A673 (cell line): ENCODE data around the gene NME5. TPM values are rescaled to one million over a fixed set of nuclear protein-coding genes. Genes with fewer than 3 reads are reported as not detected.

Experiments used
- BruUV-seq: library from RNA; stranded (reverse); fragments of 400-500 nt; replicated peaks from 2 replicates; lab custom pipeline; 2021; lab: Mats Ljungman, UMichigan
- CTCF ChIA-PET: fragments of 300-600 bp; sonication (Branson Sonifier 250); formaldehyde crosslinking; loops from one replicate; lab custom pipeline; 2022; ENCODE audit warnings: antibody characterized with exemption; lab: Charles Lee
- POLR2A ChIA-PET: fragments of 300-600 bp; sonication (Branson Sonifier 250); formaldehyde crosslinking; loops from one replicate; lab custom pipeline; 2022; ENCODE audit warnings: antibody characterized with exemption; ENCODE audit not compliant: low non-redundant PET; lab: Charles Lee
- DNase-seq: peaks from one replicate; pipeline ENCODE4 v3.0.0-alpha.2; 2015; ENCODE audit warnings: low spot score
- H3K27ac ChIP-seq: fragments of 200-600 bp; sonication (generic); 2 replicates; pipeline ENCODE4 v1.5.1; 2016; ENCODE audit warnings: mixed run types, low read depth, mild to moderate bottlenecking, mixed read lengths, antibody characterized with exemption, low read length; ENCODE audit not compliant: poor library complexity, severe bottlenecking
- H3K27me3 ChIP-seq: fragments of 200-600 bp; sonication (generic); replicated peaks from 2 replicates; pipeline ENCODE4 v1.6.1; 2017; ENCODE audit warnings: mixed run types, low read depth, mild to moderate bottlenecking, mixed read lengths, antibody characterized with exemption, low read length; ENCODE audit not compliant: insufficient read depth, poor library complexity
- H3K36me3 ChIP-seq: fragments of 200-600 bp; sonication (generic); 2 replicates; pipeline ENCODE4 v1.6.1; 2016; ENCODE audit warnings: mixed run types, mild to moderate bottlenecking, mixed read lengths, antibody characterized with exemption, low read length; ENCODE audit not compliant: insufficient read depth, poor library complexity, severe bottlenecking
- H3K4me1 ChIP-seq: fragments of 200-600 bp; sonication (generic); 2 replicates; pipeline ENCODE4 v1.6.1; 2017; ENCODE audit warnings: mixed run types, mild to moderate bottlenecking, mixed read lengths, antibody characterized with exemption, low read length; ENCODE audit not compliant: insufficient read depth, poor library complexity, severe bottlenecking
- H3K4me3 ChIP-seq: fragments of 200-600 bp; sonication (generic); 2 replicates; pipeline ENCODE4 v1.5.1; 2016; ENCODE audit warnings: low read depth, mixed run types, mild to moderate bottlenecking, mixed read lengths, low read length; ENCODE audit not compliant: poor library complexity, severe bottlenecking
- H3K9me3 ChIP-seq: fragments of 200-600 bp; sonication (generic); 2 replicates; pipeline ENCODE4 v1.6.1; 2016; ENCODE audit warnings: mixed run types, low read depth, mild to moderate bottlenecking, mixed read lengths, antibody characterized with exemption, low read length; ENCODE audit not compliant: poor library complexity, severe bottlenecking
- EZH2 ChIP-seq: fragments of 200-600 bp; sonication (generic); IDR thresholded peaks from 2 replicates; pipeline ENCODE4 v1.6.1; 2017; ENCODE audit warnings: borderline replicate concordance, low read depth, mild to moderate bottlenecking, mixed read lengths, antibody characterized with exemption, low read length; ENCODE audit not compliant: poor library complexity, severe bottlenecking
- intact Hi-C: fragments of 100-400 bp; cut with micrococcal nuclease; formaldehyde crosslinking; loops from one replicate; pipeline ENCODE4 v1.10.0; 2022; ENCODE audit not compliant: unreplicated experiment
- total RNA-seq: library from RNA; stranded (reverse); gene quantifications from 2 replicates; pipeline ENCODE4 v1.2.3, GENCODE V29; 2021
- TF ChIP-seq, protein P1 (sequence below): fragments of 300-800, 200-600 bp; sonication (generic); conservative IDR thresholded peaks from 2 replicates; pipeline ENCODE4 v1.5.1; 2017; ENCODE audit warnings: low read depth, mild to moderate bottlenecking, antibody characterized with exemption, low read length, moderate library complexity, mixed read lengths

NME5 gene
- total RNA-seq, 1 experiment from 2014 or later, result not detected

DNA sequence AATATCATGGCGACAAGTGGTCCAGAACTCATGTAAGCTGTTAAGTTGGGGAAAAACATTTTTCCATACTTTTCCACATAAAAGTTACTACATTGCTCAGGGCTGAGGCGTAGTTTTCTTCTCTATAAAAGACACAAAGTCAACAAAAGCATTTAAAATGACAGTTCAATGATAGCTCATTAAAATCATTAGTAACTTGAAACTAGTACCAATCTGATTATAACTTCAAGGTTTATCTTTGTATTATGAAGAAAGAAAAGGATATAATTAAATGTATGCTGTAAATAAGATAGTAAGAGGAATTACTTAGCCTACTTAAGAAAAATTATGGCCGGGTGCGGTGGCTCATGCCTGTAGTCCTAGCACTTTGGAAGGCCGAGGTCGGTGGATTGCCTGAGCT, 9.9 kb downstream of the NME5 start:
- POLR2A ChIA-PET, result no interaction called here
- CTCF ChIA-PET, result no interaction called here

DNA sequence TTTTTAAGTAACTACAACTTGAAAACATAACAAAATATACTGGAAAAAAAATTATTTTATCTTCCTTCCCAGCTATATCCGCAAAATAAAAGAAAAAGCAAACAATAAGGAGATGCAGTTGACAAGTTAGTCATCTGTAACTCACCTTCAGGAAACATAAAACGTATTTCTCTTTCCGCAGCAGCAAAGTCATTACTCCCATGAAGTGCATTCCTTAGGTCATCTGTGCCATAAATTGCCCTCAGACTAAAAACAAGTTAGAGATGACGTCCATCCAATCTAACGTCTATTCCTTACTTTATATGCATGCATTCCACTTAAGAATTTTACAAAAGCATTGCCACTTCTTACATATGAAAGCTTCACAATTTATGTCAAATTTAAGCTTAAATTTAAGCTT, 10.9 kb downstream of the NME5 start:
- H3K27me3 ChIP-seq, result no peaks in the 10 kb centered on the region
- no peak for DNase-seq
- no peak overlapping the region for H3K4me3 ChIP-seq
- TF ChIP-seq EZH2, result no peak
- TF ChIP-seq, protein P1, sequence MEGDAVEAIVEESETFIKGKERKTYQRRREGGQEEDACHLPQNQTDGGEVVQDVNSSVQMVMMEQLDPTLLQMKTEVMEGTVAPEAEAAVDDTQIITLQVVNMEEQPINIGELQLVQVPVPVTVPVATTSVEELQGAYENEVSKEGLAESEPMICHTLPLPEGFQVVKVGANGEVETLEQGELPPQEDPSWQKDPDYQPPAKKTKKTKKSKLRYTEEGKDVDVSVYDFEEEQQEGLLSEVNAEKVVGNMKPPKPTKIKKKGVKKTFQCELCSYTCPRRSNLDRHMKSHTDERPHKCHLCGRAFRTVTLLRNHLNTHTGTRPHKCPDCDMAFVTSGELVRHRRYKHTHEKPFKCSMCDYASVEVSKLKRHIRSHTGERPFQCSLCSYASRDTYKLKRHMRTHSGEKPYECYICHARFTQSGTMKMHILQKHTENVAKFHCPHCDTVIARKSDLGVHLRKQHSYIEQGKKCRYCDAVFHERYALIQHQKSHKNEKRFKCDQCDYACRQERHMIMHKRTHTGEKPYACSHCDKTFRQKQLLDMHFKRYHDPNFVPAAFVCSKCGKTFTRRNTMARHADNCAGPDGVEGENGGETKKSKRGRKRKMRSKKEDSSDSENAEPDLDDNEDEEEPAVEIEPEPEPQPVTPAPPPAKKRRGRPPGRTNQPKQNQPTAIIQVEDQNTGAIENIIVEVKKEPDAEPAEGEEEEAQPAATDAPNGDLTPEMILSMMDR, result no peak
- no peaks in the 10 kb centered on the region for H3K36me3 ChIP-seq
- H3K4me1 ChIP-seq, result no peaks in the 10 kb centered on the region
- no peaks in the 10 kb centered on the region for H3K9me3 ChIP-seq
- CTCF ChIA-PET, result no interaction called here
- BruUV-seq, result no TSS peak
- H3K27ac ChIP-seq, result no peak overlapping the region
- intact Hi-C loops, result no loop called here
- POLR2A ChIA-PET, result no interaction called here

More for the DNA sequence above, 9.9 kb downstream of the NME5 start:
- intact Hi-C loops, result no loop called here
- Histone ChIP-seq H3K27ac (no peak overlapping the region), H3K4me1 (no peaks in the 10 kb centered on the region), H3K27me3 (no peaks in the 10 kb centered on the region), H3K36me3 (no peaks in the 10 kb centered on the region), H3K9me3 (no peaks in the 10 kb centered on the region), H3K4me3 (no peak overlapping the region)
- DNase-seq, result no peak
- no TSS peak for BruUV-seq
- TF ChIP-seq, protein P1, result no peak
- TF ChIP-seq EZH2, result no peak

DNA sequence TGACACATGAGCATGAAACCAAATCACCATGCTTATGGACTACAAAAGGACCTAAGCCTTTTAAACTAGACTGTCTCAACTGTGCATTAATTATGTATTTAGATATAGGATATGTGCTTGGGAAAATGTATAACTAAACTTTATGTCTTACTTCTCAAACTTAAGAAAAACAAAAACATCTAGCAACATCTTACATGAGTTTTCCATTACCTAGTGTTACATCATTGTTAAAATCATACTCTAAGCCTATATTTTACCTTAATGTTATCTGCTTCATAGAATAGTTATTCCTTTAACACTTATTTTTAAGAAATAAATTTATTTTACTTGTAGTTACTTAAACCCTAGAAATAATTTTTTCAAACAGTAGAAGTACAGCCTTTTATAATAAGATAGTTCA, 24.0 kb downstream of the NME5 start:
- no peak for TF ChIP-seq EZH2
- TF ChIP-seq, protein P1, result no peak
- no peaks in the 10 kb centered on the region for H3K36me3 ChIP-seq
- DNase-seq, result no peak
- intact Hi-C loops, result no loop called here
- CTCF ChIA-PET, result no interaction called here
- H3K27me3 ChIP-seq, result no peaks in the 10 kb centered on the region
- POLR2A ChIA-PET, result no interaction called here
- no peaks in the 10 kb centered on the region for H3K9me3 ChIP-seq
- no peaks in the 10 kb centered on the region for H3K4me1 ChIP-seq
- no peak overlapping the region for H3K4me3 ChIP-seq
- no peak overlapping the region for H3K27ac ChIP-seq
- BruUV-seq, result no TSS peak
